ENCODE results near the gene ACER1.
"Not testable (repeated sequence)": the region's sequence is repeated elsewhere in the genome, so short reads cannot be mapped to it uniquely, and the experiment has no call there.

ACER1 gene

DNA sequence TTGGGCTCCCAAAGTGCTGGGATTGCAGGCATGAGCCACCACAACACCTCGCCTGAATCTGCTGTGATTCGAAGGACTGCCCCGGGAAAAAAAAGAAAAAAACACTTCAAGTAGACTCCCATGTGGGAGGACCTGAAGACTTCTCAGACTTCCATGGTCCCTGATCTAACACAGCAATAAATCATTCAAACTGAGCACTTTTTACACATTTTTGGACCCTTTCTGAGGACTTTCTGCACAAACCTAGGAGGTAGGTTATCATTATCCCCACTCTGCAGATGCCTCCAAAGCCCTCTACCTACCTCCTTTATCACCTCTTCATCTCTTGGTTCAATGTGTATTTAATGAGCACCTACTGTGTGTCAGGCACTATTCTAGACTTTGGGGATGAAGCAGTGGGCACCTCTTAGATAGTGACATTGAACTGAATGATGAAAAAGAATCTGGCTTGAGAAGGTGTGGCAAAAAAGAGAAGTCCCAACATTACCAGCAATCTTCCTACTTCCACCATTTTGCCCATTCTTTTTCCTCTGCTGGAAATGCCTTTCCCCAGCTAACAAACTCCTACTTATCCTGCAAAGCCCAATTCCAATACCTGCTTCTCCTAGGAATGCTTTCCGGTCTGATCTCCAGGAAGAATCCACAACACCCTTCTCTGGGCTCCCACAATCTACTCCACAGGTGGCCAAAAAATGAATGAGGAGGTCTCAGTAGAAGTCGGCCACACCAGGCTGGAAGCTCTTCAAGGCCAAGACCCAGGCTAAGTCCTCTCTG is 26.3 kb upstream of the ACER1 start:
- FAIRE-seq = no peak
- DNase-seq (ENCODE audit: extremely low spot score, insufficient read length, low read depth) = no peak

DNA sequence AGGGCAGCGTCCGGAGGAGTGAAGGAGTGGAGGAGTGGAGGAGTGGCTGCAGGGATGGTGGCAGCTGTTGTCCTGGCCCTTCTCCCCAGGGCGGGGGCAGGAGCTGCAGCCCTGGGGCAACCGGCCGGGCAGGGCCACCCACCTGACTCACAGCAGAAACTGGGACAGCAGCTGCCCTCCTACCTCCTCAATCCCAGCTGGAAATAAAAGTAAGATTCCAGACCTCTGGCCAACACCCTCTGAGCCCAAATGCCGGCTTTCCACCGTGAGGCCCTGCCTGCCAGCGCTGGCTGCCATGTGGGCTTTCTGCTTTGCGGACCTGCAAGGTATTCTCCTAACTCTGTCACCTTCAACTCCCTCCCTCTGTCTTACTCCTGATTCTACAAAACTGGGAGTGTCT is 24.6 kb upstream of the ACER1 start:
- DNase-seq (ENCODE audit: extremely low spot score, insufficient read length, low read depth) (no peak), FAIRE-seq (no peak)

DNA sequence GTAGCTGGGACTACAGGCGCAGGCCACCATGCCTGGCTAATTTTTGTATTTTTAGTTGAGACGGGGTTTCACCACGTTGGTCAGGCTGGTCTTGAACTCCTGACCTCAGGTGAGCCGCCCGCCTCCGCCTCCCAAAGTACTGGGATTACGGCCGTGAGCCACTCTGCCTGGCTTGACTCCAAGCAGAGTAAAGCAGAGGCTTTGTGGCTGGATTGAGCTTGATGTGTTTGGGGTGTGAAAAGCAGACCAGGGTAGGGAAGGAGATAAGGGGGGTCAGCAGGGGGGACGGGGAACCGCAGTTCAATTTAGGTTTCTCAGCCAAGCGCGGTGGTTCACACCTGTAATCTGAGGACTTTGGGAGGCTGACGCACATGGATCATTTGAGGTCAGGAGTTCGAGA is 23.8 kb upstream of the ACER1 start:
- no peak for FAIRE-seq
- DNase-seq (ENCODE audit: extremely low spot score, insufficient read length, low read depth) = no peak

DNA sequence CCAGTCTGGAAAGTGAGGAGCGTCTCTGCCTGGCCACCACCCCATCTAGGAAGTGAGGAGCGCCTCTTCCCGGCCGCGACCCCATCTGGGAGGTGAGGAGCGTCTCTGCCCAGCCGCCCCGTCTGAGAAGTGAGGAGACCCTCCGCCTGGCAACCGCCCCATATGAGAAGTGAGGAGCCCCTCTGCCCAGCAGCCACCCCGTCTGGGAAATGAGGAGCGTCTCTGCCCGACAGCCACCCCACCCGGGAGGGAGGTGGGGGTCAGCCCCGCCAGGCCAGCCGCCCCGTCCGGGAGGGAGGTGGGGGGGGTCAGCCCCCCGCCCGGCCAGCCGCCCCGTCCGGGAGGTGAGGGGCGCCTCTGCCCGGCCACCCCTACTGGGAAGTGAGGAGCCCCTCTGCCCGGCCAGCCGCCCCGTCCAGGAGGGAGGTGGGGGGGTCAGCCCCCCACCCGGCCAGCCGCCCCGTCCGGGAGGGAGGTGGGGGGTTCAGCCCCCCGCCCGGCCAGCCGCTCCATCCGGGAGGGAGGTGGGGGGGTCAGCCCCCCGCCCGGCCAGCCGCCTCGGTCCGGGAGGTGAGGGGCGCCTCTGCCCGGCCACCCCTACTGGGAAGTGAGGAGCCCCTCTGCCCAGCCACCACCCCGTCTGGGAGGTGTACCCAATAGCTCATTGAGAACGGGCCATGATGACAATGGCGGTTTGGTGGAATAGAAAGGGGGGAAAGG is 22.1 kb upstream of the ACER1 start:
- not testable (repeated sequence) for DNase-seq (ENCODE audit: extremely low spot score, insufficient read length, low read depth); FAIRE-seq

DNA sequence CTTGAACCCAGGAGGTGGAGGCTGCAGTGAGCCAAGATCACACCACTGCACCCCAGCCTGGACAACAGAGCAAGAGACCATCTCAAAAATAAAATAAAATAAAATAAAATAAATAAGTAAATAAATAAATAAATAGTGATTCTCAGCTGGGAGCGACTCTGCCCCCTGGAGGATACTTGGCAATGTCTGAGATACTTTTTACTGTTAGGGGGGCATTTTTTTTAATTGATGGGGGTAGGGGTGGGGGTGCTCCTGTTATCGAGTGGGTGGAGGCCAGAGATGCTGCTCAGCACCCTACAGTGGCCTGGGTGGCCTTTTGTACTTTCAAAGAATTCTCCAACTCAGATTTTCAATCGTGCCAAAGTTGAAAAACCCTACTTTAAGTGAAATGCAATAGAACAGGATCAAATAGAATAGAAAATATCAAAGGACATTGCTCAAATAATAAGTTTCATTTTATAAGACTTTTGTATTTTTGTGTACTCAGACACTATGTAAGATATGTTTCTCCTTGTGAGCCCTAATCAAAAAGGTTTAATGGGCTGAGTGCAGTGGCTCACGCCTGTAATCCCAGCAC is 20.8 kb upstream of the ACER1 start:
- DNase-seq (ENCODE audit: extremely low spot score, insufficient read length, low read depth) = no peak
- FAIRE-seq = no peak

DNA sequence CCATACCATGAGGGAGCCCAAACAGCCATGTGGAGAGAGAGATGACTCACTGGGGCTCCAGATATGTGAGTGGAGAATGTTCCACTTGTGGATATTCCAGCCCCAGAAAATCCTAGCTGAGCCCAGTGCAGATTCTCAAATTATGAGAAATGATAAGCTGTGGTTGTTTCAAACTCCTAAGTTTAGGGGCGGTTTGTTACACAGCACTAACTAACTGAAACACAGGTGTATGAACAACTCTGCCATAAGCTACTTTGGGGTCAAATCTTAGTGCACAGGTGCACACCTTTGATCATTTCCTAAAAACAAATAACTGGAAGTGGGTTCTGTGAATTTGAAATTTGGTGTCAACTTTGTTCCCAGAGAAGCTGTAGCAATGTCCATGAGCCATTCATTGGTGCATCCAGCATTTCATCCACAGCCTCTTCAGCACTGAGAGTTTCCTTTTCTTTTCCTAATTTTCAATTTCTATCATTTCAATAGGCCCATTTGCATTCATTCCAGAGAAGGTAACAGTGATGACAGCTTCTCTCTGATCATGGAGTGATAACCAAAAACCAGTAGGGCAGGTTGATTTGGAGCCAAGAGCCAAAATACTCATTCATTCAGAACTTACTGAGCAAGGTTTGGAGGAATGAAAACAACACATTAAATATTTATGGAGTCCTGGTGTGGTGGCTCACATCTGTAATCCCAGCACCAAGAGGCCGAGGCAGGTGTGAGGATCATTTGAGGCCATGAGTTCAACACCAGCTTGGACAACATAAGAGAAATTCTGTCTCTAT is 19.2 kb upstream of the ACER1 start:
- FAIRE-seq (no peak), DNase-seq (ENCODE audit: extremely low spot score, insufficient read length, low read depth) (no peak)

DNA sequence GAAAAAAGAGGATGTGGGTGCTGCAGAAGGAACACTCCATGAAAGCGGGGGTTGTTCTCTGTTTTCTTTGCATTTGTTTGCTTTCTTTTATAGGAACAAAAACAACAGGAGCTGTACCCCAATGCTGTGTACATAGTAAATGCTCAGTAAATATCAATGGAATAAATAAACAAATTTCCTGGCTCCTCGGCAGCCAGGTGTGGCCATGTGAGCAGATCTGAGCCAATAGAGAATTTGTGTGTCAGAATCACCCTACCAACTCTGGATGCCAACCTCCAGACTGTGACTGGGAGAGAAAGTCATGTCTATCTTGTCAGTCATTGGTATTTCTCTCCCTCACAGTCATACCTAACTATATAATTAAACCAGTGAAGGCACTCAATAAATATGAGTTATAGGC is 17.3 kb upstream of the ACER1 start:
- FAIRE-seq = no peak
- no peak for DNase-seq (ENCODE audit: extremely low spot score, insufficient read length, low read depth)

DNA sequence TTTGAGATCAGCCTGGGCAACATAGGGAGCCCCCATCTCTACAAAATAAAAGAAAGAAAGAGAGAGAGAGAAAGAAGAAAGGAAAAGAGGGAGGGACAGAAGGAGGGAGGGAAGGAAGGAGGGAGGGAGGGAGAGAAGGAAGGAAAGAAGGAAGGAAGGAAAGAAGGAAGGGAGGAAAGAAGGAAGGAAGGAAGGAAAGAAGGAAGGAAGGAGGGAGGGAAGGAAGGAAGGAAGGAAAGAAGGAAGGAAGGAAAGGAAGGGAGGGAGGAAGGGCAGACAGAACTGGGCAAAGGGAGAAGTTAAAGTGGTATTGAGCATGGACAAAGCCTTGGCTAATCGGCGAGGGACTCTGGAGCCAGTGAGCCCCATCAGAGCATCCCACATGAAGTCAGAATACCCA is 15.9 kb upstream of the ACER1 start:
- FAIRE-seq; DNase-seq (ENCODE audit: extremely low spot score, insufficient read length, low read depth): not testable (repeated sequence)

DNA sequence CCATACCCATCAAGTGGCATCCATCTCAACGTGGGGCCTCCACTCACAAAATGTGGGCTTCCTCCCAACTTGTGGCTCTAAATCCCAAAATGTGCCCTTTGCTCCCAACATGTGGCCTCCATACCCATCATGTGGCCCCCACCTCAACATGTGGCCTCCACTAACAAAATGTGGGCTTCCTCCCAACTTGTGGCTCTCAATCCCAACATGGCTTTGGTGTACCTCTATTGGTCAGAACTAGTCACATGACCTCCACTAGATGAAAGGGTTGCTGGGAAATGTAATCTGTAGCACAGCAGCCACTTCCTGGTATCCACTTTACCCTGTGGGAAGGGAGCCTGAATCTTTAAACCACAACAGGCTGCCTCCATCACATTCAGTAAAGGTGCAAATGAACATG is 10.1 kb upstream of the ACER1 start:
- FAIRE-seq (no peak), DNase-seq (ENCODE audit: extremely low spot score, insufficient read length, low read depth) (no peak)

DNA sequence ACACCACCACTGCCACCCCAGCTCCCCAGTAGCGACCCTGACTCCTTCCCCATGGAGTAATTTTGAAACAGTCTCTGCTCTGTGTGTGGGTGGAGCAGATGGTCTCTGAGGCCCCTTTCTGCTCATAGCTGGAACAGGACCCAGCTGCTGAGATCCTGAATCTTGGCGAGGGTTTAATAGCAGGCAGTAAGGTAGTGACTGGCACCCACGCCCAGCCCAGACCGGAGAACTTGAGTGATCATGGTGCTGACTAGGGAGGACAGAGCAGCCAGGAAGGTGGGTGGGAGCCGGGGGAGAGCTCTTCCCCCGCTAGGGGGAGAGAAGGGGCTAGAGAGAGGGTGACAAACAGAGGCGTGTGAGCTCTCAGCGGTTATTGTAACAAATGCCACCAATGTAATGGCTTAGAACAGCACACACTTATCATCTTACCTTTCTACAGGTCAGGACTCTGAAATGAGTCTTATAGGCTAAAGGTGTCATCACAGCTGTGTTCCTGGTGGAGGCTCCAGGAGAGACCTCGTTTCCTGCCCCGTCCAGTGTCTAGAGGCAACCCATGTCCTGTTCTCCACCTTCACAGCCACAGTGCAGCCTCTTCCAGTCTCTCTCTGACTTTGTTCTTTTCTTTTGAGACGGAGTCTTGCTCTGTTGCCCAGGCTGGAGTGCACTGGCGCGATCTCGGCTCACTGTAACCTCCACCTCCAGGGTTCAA is 7.2 kb upstream of the ACER1 start:
- no peak for DNase-seq (ENCODE audit: extremely low spot score, insufficient read length, low read depth)
- FAIRE-seq = no peak

DNA sequence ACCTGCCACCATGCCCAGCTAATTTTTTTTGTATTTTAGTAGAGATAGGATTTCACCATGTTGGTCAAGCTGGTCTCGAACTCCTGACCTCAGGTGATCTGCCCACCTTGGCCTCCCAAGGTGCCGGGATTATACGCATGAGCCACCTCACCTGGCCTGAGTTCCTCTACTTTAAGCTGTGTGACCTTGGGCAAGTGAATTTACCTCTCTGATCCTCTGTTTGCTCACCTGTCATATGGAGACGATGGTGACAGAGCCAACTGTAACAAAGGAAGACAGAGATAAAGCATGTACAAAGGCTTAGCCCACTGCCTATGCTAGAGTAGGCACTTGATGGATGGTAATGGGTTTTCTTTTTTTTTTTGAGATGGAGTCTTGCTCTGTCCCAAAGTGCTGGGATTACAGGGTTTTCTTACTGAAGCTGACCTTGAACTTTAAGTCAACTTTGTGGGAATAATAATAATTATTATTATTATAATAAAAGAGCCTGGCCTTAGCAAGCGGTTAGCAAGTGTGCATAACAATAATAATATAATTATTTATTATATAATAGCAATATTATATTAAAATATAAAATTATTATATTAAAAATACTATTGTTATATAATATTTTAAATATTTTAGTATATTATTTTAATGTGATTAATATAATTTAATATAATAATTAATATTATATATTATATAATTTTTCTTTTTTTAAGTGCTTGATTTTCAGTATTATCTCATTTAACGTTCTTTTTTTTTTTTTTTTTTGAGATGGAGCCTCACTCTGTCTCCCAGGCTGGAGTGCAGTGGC is 1.3 kb upstream of the ACER1 start:
- FAIRE-seq = no peak

DNA sequence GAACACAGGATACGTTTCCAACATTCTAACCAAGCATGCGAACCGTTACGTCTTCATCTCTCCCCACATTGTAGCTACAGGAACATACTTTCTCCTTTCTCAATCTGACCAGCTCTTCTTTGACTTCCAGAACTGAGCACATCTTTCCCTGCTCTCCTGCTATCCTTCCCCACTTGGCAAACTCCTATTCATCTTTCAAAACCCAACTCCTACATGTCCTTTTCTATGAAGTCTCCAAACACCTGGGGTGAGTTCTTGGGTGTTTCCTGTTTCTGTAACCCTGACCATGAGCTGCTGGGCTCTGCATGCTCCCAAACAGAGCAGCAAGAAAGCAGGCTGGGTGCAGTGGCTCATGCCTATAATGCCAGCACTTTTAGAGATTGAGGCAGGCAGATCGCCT is 6.6 kb downstream of the ACER1 start:
- no peak for FAIRE-seq

More for the DNA sequence above, 1.3 kb upstream of the ACER1 start:
- no peak for DNase-seq (ENCODE audit: extremely low spot score, insufficient read length, low read depth)

DNA sequence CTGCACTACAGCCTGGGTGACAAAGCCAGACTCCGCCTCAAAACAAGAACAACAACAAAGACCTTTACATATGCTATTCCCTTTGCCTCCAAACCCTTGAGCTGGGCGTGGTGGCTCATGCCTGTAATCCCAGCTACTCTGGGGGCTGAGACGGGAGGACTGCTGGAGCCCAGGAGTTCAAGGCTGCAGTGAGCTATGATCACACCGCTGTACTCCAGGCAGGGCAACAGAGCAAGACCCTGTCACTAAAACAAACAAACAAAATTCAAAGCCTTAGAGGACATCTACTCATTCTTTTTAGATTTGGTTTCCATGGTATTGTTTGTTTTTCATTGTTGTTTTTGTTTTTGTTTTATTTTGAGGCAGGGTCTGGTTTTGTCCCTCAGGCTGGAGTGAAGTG is 7.8 kb downstream of the ACER1 start:
- FAIRE-seq (no peak), DNase-seq (ENCODE audit: extremely low spot score, insufficient read length, low read depth) (no peak)

More for the DNA sequence above, 6.6 kb downstream of the ACER1 start:
- DNase-seq (ENCODE audit: extremely low spot score, insufficient read length, low read depth) = no peak

DNA sequence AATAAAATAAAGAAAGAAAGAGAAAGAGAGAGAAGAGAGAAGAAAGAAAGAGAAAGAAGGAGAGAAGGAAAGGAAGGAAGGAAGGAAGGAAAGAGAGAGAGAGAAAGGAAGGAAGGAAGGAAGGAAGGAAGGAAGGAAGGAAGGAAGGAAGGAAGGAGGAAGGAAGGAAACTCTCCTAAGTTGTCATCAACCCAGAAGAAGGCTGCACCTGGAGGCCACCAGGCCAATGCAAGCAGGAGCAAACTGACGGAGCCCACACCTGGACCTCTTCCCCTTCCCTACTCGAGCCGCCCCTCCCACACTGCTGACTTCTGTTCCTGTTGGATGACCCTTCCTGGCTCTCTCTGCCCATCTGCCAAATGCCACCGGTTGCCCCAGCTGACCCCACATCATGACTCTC is 8.7 kb downstream of the ACER1 start:
- DNase-seq (ENCODE audit: extremely low spot score, insufficient read length, low read depth) (no peak), FAIRE-seq (no peak)

DNA sequence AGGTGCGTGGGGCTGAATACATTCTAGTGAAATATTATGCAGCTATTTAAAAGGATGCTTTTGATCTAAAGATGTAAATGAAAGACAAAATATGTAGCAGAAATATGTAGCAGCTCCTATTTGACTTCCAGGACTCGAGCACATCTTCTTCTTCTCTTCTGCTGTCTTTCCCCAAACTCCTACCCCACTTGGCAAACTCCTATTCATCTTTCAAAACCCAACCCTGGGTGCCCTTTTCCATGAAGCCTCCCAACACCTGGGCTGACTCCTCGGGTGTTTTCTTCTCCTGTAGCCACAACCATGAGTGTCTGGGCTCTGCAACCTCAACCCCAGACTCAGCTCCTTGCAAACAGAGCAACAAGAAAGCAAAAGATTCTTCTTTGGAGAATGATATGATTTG is 11.1 kb downstream of the ACER1 start:
- FAIRE-seq (no peak), DNase-seq (ENCODE audit: extremely low spot score, insufficient read length, low read depth) (no peak)

DNA sequence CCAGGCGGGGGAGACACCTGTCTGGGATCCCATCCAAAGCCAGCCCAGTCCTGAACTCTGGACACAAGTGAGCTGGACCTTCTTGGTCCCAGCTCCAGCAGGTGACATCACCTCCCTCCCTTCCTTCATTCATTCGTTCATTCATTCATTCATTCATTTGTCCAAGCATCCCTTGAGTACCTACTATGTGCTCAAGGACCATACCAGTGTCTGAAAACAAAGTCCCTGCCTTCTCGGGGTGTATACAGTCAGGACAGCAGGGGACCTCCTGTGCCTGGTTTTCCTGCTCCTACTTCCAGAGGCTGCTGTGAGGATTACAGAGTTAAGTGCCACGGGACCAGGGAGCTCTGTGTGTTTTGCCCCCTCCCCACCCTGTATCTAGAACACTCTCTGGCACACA is 14.0 kb downstream of the ACER1 start:
- FAIRE-seq = no peak
- no peak for DNase-seq (ENCODE audit: extremely low spot score, insufficient read length, low read depth)

DNA sequence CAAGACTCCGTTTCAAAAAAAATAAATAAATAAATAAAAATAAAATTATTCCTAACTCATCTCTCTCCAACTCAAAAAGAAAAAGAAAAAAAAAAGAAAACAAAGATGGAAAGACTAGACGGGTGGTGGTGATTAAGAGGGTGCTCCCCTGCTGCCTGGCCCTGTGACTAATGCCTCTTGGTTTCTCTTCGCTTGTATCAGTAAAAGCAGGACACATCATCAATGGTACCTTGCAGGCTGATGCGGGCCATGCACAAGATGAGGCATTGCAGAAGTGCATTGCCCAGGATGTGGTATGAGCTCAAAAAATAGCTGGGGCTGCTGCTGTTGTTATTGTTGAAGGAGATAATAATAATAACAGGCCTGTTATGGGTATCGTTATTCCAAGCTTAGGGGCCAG is 14.6 kb downstream of the ACER1 start:
- DNase-seq (ENCODE audit: extremely low spot score, insufficient read length, low read depth) (no peak), FAIRE-seq (no peak)

DNA sequence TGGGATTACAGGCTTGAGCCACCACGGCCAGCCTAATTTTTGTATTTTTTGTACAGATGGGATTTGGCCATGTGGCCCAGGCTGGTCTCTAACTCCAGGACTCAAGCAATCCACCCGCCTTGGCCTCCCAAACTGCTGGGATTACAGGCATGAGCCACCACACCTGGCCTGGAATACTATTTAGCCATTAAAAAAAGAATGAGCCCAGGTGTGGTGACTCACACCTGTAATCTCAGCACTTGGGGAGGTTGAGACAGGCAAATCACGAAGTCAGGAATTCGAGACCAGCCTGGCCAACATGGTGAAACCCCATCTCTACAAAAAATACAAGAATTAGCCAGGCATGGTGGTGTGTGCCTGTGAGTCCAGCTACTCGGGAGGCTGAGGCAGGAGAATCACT is 17.8 kb downstream of the ACER1 start:
- not testable (repeated sequence) for FAIRE-seq; DNase-seq (ENCODE audit: extremely low spot score, insufficient read length, low read depth)

DNA sequence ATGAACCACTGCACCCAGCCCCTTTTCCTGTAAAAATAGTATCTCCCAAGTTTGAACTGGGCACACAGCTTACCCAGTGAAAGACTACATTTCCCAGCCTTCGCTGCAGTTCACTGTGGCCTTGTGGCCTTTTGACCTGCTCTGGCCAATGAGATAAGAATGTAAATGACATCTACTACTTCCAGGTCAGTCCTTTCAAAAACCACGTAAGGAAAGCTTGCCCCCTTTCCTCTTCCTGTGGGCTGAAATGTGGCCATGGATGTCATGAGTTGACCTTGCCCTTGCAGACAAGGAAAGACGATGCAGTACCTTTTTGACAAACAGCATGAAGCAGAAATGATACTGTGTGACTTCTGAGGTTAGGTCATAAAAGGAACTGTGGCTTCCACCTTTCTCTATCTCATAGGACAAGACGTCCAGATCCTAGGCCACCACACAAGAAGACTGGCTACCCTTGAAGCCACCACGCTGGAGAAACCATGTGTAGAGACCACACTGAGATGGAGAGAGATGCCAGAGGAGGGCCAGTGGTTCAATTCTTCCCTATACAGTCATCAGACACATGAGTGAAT is 19.9 kb downstream of the ACER1 start:
- FAIRE-seq (no peak), DNase-seq (ENCODE audit: extremely low spot score, insufficient read length, low read depth) (no peak)

All from GM18507 (cell line).